C4-2B (cell line): Measurements from ENCODE around the gene COG8.

Experiments used
- H3K27ac ChIP-seq: fragments of 450-650 bp; 2 replicates; pipeline ENCODE4 v1.5.1; 2017
- CTCF ChIP-seq: fragments of 450-650 bp; conservative IDR thresholded peaks from 2 replicates; pipeline ENCODE4 v1.5.1; 2017; ENCODE audit warnings: mild to moderate bottlenecking
- ZFX ChIP-seq: fragments of 450-650 bp; IDR thresholded peaks from 2 replicates; pipeline ENCODE4 v1.6.1; 2017

COG8 gene

GRCh38 chr16:69345923-69346322, 6.6 kb upstream of the COG8 start:
- no peak for TF ChIP-seq ZFX
- TF ChIP-seq CTCF: no peak
- no peak overlapping the region for H3K27ac ChIP-seq

- no peak overlapping the region for H3K27ac ChIP-seq
- TF ChIP-seq CTCF: no peak
- TF ChIP-seq ZFX: no peak
These were observed 4.8 kb upstream of the COG8 start for GRCh38 chr16:69344171-69344570.

- TF ChIP-seq CTCF (no peak), ZFX (no peak)
- peak overlapping the region; percentile 93 for H3K27ac ChIP-seq
These were observed 806 bp upstream of the COG8 start for GRCh38 chr16:69340095-69340644.

GRCh38 chr16:69338557-69339288, 641 bp downstream of the COG8 start:
- TF ChIP-seq CTCF (no peak), ZFX (no peak)

GRCh38 chr16:69334696-69335095, 4.7 kb downstream of the COG8 start:
- TF ChIP-seq CTCF (no peak), ZFX (no peak)
- H3K27ac ChIP-seq: no peak overlapping the region

More at GRCh38 chr16:69338557-69339288, 641 bp downstream of the COG8 start:
- H3K27ac ChIP-seq: peak overlapping the region; percentile 93

GRCh38 chr16:69330286-69331109, 8.9 kb downstream of the COG8 start, which contains the start of gene PDF:
PDF (minus strand) TSS chr16:69330588; CDS start chr16:69330570, 18 bp downstream.
- peak within 1 kb of the TSS; percentile 93 for H3K27ac ChIP-seq
- no peak for TF ChIP-seq CTCF
- 0 out of 2 replicates have a peak, but pooled peaks have one; percentile 28 for TF ChIP-seq ZFX
